ENCODE measurements around the gene C10orf95.
"Not testable (repeated sequence)": the region's sequence is repeated elsewhere in the genome, so short reads cannot be mapped to it uniquely, and the experiment has no call there.

C10orf95 gene, protein sequence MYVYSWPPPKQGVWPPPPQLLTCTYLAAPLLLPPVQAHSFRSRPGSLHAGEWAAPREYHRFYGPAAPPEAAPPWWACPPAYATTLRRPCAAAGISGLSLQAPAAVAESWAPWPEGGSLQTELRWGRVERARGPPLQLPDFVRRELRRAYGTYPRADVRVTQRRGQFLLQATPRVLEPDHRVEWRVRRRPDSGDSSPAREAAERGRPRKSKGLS

DNA sequence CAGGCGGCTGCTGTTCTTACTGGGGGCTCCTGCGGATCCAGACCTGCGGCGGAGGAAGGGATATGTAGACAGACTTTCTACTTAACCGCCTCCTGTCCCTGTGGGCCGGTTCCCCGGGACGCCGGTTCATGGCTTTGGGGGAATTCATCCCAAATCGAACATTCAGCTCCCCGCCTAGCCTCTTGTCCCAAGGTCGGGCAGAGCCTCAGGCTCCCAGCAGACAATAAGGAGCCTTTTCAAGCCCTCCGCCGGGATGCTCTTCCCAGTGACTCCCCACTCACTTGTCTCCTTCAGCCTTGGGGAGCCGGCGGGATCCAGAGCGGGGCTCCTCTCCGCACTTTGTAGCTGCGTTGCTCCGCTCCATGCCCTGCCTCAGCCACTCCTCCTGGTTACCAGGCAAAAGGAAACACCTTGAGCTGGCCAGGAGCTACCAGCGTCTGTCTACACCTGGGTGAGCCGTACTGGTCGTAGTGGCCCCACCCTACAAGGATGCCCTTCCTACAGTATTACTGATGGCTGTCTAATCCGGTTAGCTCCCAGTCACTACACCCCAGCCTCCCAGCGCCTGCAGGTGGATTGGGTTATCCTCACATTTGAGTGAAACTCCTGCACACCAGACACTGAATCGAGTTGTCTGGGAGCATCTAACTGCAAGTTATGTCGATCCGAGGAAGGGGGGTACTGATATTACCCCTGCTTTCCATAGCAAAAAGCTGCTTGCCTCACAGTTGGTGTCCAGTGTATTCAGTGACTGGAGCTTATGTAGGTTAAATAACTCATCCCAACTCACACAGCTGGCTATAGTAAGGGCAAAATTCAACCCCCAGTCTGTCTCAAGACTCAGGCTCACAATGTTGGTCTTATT, at the start of gene C10orf95:
Gene C10orf95, minus strand, starts transcription at position 439 of the 865 bp plus-strand sequence. CDS start 450 bp downstream, outside the sequence.
- no peak for DNase-seq

DNA sequence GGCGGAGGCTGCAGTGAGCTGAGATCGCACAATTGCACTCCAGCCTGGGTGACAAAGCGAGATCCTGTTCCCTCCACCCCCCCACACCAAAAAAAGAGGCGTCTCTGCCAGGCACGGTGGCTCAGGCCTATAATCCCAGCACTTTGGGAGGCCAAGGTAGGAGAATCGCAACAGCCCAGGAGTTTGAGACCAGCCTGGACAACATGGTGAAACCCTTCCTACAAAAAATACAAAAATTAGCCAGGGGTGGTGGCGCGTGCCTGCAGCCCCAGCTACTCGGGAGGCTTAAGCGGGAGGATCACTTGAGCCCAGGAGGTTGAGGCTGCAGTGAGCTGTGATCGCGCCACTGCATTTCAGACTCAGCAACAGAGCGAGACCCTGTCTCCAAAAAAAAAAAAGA, 49.3 kb upstream of the C10orf95 start:
- DNase-seq = not testable (repeated sequence)

DNA sequence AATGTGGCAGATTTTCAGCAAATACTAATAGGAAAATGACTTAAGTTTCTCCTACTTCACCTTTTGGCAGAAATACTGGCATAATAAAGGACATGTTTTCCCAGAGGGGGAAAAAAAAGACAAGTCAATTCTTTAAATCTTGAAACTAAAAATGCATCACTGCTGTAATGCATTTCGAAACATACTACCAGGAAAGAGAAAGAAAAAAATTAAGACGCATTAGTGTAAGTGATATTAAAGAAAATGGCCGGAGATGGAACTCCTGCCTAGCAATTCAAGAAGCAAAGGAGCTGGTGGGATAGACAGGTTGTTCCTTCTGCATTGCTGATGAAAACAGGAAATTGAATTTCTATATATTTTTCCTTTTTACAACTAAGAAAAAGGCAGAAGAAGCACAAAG, 48.0 kb upstream of the C10orf95 start:
- DNase-seq = no peak

DNA sequence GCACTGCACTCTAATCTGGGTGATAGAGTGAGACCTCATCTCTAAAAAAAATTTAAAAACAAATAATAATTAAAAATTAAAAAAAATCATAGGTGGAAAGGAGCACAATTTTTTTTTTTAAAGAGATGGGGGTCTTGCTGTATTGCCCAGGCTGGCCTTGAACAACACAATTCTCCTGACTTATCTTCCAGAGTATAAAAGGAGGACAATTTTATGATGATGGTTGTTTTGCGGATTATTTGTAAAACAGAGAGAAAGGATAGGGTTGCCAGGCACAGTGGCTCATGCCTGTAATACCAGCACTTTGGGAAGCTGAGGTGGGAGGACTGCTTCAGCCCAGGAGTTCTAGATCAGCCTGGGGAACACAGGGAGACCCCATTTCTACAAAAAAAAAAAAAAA, 46.2 kb upstream of the C10orf95 start:
- no peak for DNase-seq

DNA sequence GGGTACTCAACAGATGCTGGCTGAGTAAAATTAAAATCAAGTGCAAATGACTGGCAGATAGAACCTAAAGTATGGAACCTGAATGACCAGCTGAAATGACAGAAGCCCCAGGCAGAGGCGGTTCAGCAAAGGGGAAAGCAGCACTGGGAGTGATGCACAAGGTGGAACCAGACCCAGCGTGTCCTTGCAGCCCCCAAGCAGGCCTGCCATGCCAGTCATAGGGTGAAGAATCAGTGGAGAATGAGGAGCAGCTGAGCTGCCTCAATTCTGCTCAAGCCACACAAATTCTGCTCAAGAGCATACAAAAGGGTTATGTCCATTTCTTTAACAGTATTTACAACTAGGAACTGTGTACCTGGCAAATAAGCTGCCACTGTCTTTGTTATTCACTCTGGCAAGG, 42.4 kb upstream of the C10orf95 start:
- DNase-seq = no peak

DNA sequence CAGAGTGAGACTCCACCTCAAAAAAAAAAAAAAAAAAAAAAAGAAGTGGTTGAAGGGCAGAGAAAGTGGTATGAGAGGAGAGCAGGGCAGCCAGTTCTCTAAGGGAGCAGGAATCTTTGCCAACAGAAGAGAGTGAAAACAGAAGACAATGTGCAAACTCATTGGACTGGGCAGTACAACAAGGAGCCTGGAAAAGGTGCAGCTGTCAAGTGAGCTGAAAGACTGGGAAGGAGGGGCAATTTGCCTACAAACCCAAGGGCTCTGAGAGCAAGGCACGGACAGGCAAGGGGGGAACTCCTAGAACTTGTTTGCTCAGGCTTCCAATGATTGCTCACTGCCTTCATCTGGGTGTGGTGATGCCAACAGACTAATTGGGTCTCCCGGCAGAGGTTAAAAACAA, 41.6 kb upstream of the C10orf95 start:
- DNase-seq = peak; percentile 2

DNA sequence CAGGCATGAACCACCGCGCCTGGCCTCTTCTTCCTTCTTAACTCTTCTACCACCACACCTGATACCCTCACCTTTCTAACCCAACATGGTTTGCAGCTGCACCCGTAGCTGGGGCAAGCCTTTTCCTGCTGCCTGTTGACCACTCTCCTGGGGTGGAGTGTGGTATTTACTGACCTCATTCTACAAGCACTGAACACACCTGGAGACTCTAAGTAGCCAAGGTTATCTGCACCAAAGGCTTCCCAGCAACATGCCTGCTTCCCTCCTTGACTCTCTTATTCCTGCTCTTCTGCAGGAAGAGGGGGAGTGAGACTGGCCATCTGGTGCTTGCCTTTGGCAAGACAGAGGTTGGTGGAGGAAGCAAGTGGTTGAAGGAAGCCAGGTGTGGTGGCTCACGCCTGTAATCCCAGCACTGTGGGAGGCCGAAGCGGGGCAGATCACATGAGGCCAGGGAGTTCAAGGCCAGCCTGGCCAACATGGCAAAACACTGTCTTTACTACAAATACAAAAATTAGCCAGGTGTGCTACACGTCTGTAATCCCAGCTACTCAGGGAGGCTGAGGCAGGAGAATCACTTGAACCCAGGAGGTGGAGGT, 41.1 kb upstream of the C10orf95 start:
- DNase-seq = no peak

DNA sequence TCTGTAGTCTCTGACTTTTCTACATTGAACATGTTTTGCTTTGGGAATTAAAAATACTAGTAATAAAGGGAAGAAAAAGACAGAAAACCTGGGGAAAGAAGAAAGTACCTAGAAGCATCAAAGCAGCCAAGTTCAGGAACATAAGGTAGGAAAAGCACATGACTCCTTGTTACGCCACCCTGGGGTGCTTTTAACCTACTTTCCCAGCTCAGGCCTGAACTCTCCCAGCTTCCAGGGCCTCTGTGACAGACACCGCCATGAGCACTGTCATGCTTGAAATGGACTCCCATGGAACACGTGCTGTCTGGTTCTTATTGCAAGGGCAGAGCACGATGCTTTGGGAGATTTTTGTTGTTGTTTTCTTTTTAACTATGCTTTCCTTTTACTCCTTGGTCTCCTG, 39.8 kb upstream of the C10orf95 start:
- DNase-seq = no peak

DNA sequence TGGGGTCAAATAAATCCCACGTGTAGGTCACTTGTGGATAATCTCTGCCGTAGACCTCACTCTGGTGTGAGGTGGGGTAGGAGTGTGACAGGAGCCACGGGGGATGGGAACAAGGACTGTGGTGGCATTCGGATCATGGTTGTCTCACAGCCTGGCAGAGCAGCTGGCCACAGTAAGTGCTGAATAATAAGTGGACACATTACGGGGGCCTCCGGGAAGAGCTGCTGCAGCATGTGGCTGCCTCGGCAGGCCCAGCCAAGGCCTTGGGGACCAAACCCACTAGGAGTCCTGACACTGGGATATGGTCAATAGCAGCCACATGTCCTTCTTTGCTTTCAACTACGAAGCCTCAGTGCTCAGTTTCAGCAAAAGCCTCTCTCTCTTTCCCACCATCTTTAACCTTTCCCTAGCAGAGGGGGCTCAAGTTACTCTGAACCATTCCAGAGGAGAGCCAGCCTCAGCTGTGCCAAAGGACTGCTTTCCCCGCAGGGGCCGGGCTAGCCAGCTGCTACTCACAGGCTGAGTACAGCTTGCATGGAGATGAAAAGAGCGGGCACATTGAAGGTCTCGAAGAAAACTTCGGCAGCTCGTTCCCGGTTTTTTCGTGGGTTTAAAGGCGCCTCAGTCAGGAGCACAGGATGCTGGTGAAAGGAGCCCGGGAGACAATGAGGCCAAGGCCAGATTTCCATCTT, 33.9 kb upstream of the C10orf95 start:
- DNase-seq = no peak

DNA sequence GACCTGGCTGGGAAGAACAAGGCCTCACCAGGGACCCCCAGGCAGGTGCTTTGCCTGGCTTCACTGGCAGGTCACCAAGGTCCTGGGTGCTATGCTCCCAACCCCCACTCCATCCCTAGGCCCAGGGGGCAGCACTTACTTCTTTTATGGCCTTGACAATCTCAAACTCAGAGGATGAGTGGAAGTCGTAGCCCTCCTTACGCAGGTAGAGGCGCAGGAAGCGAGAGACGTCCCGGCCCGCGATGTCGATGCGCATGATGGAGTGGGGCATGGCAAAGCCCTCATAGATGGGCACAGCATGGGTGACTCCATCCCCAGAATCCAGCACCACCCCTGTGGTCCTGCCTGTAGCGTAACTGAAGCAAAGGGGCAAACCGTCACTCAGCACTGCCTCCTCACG, 32.7 kb upstream of the C10orf95 start:
- DNase-seq = no peak

DNA sequence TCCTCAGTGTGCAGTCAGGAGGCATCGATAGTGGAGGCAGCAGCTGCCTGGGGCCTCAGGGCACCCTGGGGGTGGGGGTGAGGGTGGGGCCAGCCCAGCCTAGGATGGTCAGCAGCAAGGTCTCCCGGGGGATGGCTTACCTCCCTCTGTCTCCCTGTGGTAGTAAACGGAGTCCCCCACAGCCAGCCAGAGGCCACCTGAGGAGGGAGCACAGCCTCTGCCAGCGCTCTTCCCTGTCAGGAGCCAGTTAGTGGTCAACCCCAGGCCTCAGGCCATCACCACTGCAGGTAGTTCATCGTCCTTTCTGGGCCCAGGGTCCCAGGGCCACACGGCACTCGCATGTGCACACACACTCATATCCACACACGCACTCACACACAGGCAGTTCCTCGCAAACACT, 29.1 kb upstream of the C10orf95 start:
- DNase-seq = no peak

DNA sequence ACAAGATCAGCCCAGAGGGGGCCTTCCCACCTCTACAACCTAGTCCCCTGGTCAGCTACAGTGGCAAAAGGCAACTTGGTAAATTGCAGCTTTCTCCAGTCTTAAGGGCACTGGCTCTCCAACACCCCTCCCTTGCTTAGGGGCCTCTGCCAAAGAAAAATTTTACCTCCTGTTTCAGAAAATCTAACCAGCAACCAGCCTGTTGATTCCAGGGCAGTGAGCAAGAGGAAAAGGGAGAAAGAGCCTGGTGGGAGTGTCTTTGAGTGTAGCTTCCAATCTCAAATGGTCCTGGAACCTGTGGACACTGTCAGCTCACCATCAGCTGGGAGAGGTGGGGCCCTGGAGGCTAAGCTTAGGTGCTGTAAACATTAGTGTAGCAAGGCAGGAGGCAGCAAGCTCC, 28.3 kb upstream of the C10orf95 start:
- no peak for DNase-seq

DNA sequence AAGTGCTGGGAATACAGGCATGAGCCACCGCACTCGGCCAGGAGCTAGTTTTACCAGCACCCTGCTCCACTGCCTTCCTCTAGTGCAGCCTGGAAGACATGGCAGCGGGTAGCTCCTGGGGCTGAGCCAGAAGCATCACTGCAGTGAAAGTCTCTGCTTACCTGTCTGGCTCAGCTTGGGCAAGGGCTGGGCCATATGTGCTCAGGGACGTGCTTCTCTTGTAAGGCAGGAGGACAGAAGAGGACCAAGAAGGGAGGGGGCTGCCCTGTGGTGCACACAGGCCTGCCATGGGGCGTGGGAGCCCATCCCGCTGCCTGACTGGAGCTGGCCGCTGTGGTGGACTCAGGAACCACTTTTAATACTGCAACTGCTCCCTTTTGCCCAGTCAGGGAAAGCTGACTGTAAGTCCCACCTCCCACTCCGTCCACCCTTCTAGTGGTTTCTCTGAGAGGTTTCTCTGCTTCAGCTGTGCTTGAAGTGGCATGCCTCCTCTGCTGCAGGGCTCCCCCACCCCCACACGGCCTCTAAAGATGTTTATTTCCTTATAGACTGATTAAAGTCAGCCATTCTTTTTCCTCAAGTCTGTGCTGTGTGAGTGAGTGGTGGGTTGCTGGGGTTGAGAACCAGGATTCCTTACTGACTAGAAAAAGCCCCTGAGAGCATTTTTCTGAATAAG, 25.3 kb upstream of the C10orf95 start:
- no peak for DNase-seq

DNA sequence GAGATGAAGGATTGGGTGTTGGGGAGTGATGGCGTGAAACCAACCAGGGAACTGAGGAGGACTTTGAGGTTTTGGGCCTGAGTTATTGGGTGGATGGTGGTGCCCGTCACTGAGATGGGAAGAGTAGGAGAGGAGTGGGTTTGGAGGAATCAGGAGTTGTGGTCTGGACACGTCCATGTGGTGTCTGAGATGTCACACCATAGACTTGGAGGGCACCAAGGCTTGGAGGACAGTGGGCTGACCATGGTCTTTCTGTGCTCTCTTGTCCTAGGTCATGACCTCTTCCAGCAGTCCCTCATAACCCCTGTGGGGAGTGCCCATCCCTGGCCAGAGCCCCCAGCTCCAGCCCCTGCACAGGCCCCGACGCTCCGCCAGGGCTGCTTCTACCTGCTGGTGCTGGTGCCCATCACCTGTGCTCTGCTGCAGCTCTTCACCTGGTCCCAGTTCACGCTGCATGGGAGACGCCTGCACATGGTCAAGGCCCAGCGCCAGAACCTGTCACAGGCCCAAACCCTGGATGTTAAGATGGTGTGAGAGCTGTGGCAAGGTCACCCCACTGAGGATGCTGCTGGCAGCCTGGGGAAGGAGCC, 24.2 kb upstream of the C10orf95 start:
- no peak for DNase-seq

DNA sequence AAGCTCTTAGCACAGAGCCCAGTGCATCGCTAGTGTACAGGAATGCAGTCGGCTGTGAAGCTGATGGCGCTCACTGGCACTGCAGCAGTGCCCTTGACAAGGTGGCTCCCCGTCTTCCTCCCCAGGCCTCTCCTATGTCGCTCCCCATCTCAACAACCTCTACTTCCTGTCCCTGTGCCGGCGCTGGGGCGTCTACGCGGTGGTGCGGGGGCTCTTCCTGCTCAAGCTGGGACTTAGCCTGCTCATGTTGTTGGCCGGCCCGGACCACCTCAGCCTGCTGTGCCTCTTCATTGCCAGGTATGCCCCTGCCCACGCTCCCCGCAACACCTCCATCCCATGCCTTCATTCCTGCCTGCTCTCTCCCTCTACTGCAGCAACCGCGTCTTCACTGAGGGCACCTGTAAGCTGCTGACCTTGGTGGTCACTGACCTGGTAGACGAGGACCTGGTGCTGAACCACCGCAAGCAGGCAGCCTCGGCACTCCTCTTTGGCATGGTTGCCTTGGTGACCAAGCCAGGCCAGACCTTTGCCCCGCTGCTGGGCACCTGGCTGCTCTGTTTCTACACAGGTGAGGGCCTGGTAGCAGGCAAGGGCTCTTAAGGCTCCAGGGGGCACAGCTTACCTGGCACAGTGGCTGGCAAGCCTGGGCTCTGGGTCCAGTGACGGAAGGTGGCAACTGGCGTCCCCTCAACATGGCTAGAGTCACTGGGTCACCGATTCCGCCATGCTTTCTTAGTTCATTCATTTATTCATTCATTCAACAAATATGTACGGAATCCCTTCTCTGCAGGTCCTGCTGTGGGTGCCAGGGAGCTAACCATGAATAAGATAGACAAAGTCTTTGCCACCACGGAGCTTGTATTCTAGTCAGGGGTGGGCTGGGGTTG, 22.3 kb upstream of the C10orf95 start:
- DNase-seq = no peak

DNA sequence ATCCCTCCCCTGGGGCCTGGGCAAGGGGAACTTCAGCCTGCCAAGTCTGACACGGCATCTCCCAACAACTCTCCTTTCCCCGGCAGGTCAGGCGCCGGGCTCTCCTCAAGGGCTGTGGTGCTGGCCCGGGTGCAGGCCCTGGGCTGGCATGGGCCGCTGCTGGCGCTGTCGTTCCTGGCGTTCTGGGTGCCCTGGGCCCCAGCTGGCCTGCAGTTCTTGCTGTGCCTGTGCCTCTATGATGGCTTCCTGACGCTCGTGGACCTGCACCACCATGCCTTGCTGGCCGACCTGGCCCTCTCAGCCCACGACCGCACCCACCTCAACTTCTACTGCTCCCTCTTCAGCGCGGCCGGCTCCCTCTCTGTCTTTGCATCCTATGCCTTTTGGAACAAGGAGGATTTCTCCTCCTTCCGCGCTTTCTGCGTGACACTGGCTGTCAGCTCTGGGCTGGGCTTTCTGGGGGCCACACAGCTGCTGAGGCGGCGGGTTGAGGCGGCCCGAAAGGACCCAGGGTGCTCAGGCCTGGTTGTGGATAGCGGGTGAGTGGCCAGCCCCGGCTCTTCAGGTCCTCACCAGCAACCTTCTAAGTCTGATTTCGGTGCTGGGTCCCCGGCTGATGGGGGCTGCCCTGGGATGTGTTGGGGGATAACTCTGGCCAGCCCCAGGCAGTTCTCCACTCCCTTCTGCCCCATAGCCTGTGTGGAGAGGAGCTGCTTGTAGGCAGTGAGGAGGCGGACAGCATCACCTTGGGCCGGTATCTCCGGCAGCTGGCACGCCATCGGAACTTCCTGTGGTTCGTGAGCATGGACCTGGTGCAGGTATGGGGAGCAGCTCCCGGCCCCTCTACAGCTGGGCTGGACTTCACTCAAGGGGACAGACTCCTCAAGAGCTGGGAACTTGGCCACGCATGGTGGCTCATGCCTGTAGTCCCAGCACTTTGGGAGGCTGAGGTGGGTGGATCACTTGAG, 19.5 kb upstream of the C10orf95 start:
- DNase-seq = no peak

DNA sequence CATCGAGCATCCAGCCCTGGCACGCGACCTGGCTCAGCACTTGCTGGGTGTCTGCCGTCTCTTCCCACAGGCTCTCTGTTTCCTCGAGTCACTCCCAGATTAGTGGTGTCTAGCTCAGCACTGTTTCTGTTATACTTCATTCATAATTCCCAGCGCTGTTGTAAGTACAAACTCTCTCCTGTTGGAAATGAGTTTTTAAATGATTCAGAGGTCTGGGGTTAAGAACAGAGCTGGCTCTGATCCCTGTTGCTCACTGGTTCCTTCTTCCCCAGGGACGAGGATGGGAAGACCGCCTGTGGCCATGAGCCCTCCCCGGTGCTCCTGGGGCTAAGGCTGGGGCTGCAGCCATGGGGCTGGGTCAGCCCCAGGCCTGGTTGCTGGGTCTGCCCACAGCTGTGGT, 17.3 kb upstream of the C10orf95 start:
- DNase-seq = no peak

DNA sequence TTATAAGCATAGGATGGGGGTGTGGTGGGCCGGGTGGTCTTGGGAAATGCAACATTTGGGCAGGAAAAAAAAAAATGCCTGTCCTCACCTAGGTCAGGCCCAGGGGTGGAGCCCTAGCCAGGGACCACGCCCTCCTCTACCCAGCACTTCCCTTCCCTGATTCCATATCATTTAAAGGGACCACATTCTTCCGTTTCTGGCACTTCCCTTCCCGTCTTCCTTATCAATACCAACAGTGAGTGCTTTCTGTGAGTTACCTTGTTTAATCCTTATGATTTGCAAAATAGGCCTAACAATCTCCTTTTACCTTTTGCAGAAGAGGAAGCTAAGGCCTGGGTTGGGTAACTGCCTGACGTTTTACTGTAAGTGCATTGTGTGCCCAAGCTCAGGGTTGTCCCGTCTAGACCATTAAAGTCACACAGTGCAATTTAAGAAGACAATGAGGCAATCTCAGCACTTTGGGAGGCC, 16.7 kb upstream of the C10orf95 start:
- DNase-seq = no peak

DNA sequence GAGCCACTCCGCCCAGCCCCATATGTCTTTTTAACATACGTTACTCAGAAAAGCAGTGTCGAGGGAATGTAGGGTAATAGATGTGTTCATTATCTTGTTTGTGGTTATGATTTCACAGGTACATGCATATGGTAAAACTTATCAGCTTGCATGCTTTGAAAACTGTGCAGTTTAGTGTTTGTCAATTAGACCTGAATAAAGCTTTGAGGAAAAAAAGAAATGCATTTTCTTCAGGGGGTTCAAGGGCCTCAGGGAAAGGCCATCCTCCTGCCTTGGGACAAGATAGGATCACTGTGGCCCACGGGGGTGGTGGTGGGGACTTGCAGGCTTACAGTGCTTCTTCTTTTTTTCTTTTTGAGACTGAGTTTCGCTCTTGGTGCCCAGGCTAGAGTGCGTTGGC, 16.0 kb upstream of the C10orf95 start:
- DNase-seq = no peak

DNA sequence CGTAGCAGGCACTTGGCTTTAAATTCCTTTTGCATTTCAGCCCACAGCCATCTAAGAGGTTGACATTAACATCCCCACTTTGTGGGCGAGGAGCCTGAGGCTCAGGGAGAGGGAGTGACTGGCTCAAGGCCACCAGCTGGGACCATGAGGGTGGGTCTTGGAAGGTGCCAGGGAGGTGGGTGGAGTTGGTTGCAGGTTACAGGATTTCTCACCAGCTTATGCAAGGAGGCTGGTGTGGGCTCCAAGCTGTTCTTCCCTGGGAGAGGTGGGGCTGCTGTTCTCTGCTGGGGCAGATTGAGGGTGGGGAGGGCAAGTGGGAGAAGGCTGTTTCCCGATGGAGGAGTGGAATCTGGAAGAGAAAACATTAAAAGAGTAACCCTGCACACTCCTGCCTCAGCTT, 14.1 kb upstream of the C10orf95 start:
- DNase-seq = no peak
